SU-DHL-6 (cell line): ENCODE results near the gene CEP164.

Experiments
- H2AFZ ChIP-seq: fragments of 200-600 bp; sonication (generic); 2 replicates; pipeline ENCODE4 v1.6.1; 2014; ENCODE audit warnings: low read depth, mild to moderate bottlenecking, moderate library complexity, mixed read lengths, antibody characterized with exemption, low read length; ENCODE audit not compliant: severe bottlenecking
- H3F3A ChIP-seq: fragments of 200-600 bp; shearing (Covaris generic); 2 replicates; pipeline ENCODE4 v1.6.0; 2016; ENCODE audit warnings: antibody characterized with exemption, mild to moderate bottlenecking; ENCODE audit not compliant: insufficient read depth
- H3K27ac ChIP-seq: fragments of 200-600 bp; sonication (generic); 2 replicates; pipeline ENCODE4 v1.5.1; 2016; ENCODE audit warnings: low read depth, mild to moderate bottlenecking, low read length, moderate library complexity, mixed read lengths
- H3K27me3 ChIP-seq: fragments of 200-600 bp; sonication (generic), shearing (Covaris generic); 2 replicates; pipeline ENCODE4 v1.6.0; 2014; ENCODE audit warnings: mild to moderate bottlenecking, low read length
- H3K36me3 ChIP-seq: fragments of 200-600 bp; sonication (generic); 2 replicates; pipeline ENCODE4 v1.6.1; 2014; ENCODE audit warnings: mild to moderate bottlenecking, low read length, mixed read lengths
- H3K4me2 ChIP-seq: fragments of 300-600, 200-600 bp; shearing (Covaris generic), sonication (generic); 2 replicates; pipeline ENCODE4 v1.6.0; 2014; ENCODE audit warnings: low read length, low read depth, mild to moderate bottlenecking; ENCODE audit not compliant: poor library complexity, severe bottlenecking
- H3K4me3 ChIP-seq: fragments of 200-600 bp; sonication (generic); 2 replicates; pipeline ENCODE4 v1.5.1; 2014; ENCODE audit warnings: antibody characterized with exemption, low read length, mild to moderate bottlenecking, mixed read lengths; ENCODE audit not compliant: insufficient read depth, poor library complexity, severe bottlenecking
- H3K79me2 ChIP-seq: fragments of 200-600 bp; sonication (generic); 2 replicates; pipeline ENCODE4 v1.6.1; 2014; ENCODE audit warnings: mild to moderate bottlenecking, low read length, moderate library complexity; ENCODE audit not compliant: insufficient read depth
- H3K9ac ChIP-seq: fragments of 200-600 bp; sonication (generic); 2 replicates; pipeline ENCODE4 v1.7.0; 2014; ENCODE audit warnings: mild to moderate bottlenecking, low read length
- H3K9me2 ChIP-seq: fragments of 200-600 bp; sonication (generic); replicated peaks from 2 replicates; pipeline ENCODE4 v1.6.1; 2014; ENCODE audit warnings: low read length; ENCODE audit not compliant: insufficient read depth
- H3K9me3 ChIP-seq: fragments of 200-600 bp; sonication (generic); 2 replicates; pipeline ENCODE4 v1.6.1; 2014; ENCODE audit warnings: low read length, mixed read lengths; ENCODE audit not compliant: insufficient read depth
- H4K20me1 ChIP-seq: fragments of 200-600 bp; sonication (generic); 2 replicates; pipeline ENCODE4 v1.6.1; 2014; ENCODE audit warnings: low read depth, mild to moderate bottlenecking, antibody characterized with exemption, low read length, moderate library complexity, mixed read lengths
- EZH2phosphoT487 ChIP-seq: fragments of 200-600 bp; sonication (generic), shearing (Covaris generic); conservative IDR thresholded peaks from 2 replicates; pipeline ENCODE4 v1.6.1; 2018; ENCODE audit warnings: mild to moderate bottlenecking, antibody characterized with exemption, low read length, moderate library complexity, mixed read lengths
- TF ChIP-seq, protein P1 (sequence below): fragments of 200-600 bp; sonication (generic); IDR thresholded peaks from one replicate; pipeline ENCODE4 v1.5.1; 2017; ENCODE audit warnings: antibody characterized with exemption, mild to moderate bottlenecking, low read length, moderate library complexity; ENCODE audit not compliant: insufficient read depth, poor library complexity, severe bottlenecking

CEP164 gene

DNA sequence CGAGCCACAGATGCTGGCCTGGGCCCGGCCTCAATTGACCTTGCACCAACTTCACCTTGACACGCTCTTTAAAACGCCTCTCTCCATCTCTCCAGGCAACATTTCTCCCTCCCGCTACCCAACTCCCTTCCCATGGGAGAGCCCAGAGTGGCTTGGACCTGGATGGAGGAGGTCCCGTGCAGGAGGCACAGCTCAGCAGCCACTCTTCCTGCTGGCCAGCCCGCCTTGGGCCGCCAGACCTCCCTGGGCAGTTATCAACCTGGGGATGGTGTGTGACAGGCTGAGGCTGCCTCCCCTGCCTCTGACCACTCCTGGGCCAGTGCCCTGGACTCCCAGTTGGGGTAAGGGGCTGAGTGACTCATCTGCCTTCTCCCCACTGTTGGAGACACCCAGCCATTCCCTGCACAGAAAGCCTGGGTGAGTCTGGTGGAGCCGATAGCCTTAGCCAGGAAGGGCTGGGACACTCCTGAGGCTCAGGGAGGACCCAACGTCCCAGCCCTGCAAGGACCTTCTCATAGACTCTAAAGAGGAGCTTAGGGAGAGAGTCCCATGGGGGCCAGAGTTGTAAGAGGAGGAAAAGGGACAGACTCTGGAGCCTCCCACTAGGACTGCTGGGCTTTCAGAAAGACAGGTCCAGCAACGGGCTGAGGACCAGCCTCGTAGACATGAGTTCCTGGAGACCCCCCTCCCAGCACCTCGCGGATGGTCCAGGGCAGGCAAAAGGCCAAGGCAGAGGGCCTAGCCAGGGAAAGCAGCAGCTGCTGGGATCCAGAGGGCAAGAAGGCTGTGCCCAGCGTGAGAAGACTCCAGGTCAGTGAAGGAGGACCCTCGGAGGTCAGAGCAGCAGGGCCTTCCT is 131.7 kb downstream of the CEP164 start:
- Histone ChIP-seq H3K79me2 (no peaks in the 10 kb centered on the region), H3K27me3 (no peaks in the 10 kb centered on the region), H2AFZ (no peak overlapping the region), H4K20me1 (no peaks in the 10 kb centered on the region), H3K4me2 (no peak overlapping the region), H3K9me2 (no peaks in the 10 kb centered on the region), H3K4me3 (no peak overlapping the region), H3K9ac (no peak overlapping the region), H3K9me3 (no peaks in the 10 kb centered on the region), H3F3A (no peaks in the 10 kb centered on the region), H3K27ac (no peak overlapping the region), H3K36me3 (no peaks in the 10 kb centered on the region)
- TF ChIP-seq, protein P1, sequence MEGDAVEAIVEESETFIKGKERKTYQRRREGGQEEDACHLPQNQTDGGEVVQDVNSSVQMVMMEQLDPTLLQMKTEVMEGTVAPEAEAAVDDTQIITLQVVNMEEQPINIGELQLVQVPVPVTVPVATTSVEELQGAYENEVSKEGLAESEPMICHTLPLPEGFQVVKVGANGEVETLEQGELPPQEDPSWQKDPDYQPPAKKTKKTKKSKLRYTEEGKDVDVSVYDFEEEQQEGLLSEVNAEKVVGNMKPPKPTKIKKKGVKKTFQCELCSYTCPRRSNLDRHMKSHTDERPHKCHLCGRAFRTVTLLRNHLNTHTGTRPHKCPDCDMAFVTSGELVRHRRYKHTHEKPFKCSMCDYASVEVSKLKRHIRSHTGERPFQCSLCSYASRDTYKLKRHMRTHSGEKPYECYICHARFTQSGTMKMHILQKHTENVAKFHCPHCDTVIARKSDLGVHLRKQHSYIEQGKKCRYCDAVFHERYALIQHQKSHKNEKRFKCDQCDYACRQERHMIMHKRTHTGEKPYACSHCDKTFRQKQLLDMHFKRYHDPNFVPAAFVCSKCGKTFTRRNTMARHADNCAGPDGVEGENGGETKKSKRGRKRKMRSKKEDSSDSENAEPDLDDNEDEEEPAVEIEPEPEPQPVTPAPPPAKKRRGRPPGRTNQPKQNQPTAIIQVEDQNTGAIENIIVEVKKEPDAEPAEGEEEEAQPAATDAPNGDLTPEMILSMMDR, result no peak
- TF ChIP-seq EZH2phosphoT487, result no peak

DNA sequence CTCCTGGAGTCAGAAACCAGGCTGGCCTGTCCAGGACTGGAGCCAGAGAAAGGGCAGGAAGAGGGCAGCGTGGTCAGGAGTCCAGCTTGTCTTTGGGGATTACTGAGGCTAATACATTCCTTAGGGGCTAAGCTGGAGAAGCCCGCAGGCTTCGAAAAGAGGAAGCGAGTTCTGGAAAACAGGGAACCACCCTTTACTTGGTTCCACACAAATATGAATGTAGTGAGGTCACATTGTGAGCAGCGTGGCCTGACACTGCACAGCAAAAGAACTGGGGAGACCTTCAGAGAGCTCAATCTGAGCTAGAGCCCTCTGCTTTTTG is 132.3 kb downstream of the CEP164 start:
- Histone ChIP-seq H3K27ac (no peak overlapping the region), H2AFZ (no peak overlapping the region), H3K9me3 (no peaks in the 10 kb centered on the region), H3K4me2 (no peak overlapping the region), H3K4me3 (no peak overlapping the region), H3K9ac (no peak overlapping the region), H4K20me1 (no peaks in the 10 kb centered on the region), H3K27me3 (no peaks in the 10 kb centered on the region), H3K36me3 (no peaks in the 10 kb centered on the region), H3K79me2 (no peaks in the 10 kb centered on the region), H3F3A (no peaks in the 10 kb centered on the region), H3K9me2 (no peaks in the 10 kb centered on the region)
- TF ChIP-seq, protein P1, result no peak
- TF ChIP-seq EZH2phosphoT487, result no peak

DNA sequence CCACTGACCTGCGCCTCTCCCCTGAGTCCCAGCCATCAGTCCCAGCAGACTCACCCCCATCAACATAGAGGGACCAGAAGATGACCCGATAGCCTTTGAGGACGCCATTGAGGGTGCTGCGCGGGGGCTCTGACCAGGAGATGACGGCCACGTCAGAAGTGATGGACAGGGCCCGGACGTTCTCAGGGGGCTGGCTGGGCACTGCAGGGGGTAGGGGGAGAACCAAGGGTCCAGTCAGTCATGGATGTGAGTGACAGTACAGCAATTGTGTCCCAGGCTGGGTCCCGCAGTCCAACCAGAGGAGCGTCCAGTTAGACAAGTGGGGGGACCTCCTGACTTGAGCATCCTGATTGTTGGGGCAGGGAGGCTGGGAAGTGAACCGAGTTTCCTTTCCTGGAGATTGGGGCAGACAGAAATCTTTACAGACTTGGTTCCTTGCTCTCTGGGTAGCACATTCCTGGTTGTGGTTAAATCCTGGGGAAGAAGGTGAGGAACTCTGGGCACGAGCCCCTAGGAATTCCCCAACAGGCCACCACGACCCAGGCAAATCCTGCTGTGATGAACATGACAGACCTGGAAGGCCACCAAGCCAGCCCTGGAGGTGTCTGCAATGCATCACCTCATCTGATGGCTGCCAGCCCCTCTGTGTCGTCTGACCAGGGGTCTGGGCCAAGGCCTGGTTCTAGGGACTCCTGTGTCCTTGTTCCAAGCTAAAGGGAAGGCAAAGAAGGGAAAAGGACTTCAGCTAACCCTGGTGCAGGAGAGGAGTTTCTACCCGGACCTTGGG is 133.9 kb downstream of the CEP164 start:
- Histone ChIP-seq H4K20me1 (no peaks in the 10 kb centered on the region), H3K4me2 (no peak overlapping the region), H2AFZ (no peak overlapping the region), H3K27ac (no peak overlapping the region), H3F3A (no peaks in the 10 kb centered on the region), H3K79me2 (no peaks in the 10 kb centered on the region), H3K9me3 (no peaks in the 10 kb centered on the region), H3K36me3 (no peaks in the 10 kb centered on the region), H3K27me3 (no peaks in the 10 kb centered on the region), H3K4me3 (no peak overlapping the region), H3K9ac (no peak overlapping the region), H3K9me2 (no peaks in the 10 kb centered on the region)
- TF ChIP-seq EZH2phosphoT487, result no peak
- TF ChIP-seq, protein P1, result no peak
